Upper lobe of left lung (tissue), 4 donors: ENCODE measurements around the gene GID8.

Source experiments
- CTCF ChIP-seq, 6 experiments: fragments of 450-650 bp in 4 of 6; fragments of 200-600 bp in 2 of 6; sonication (generic) in 2 of 6; IDR thresholded peaks; one replicate each; pipeline ENCODE4 v1.5.1; 2016 to 2019; ENCODE audit warnings: antibody characterized with exemption in 6 of 6
- POLR2A ChIP-seq, 4 donors: fragments of 450-650 bp; IDR thresholded peaks; one replicate each; pipeline ENCODE4 v1.5.1; 2016 to 2017; ENCODE audit warnings: antibody characterized with exemption in 4 of 4, mild to moderate bottlenecking in 2 of 4
- POLR2AphosphoS5 ChIP-seq, 2 donors: sonication (generic); formaldehyde crosslinking; IDR thresholded peaks; one replicate each; pipeline ENCODE4 v1.5.1; 2017; ENCODE audit warnings: antibody characterized with exemption in 2 of 2

GRCh38 chr20:62893700-62894099, 44.2 kb upstream of the GID8 start:
- no peak for TF ChIP-seq POLR2A (IDR thresholded peaks at IDR 0.05)
- TF ChIP-seq POLR2AphosphoS5 (IDR thresholded peaks at IDR 0.05), result no peak
- no peak for TF ChIP-seq CTCF (IDR thresholded peaks at IDR 0.05)
